Bronchial epithelial cell (primary cell): ENCODE data around the gene SCGB3A1. TPM values are rescaled to one million over a fixed set of nuclear protein-coding genes. Genes with fewer than 3 reads are reported as not detected.

Experiments
- DNase-seq: peaks from one replicate; pipeline ENCODE4 v3.0.0-alpha.2; 2010; ENCODE audit warnings: low read depth
- FAIRE-seq: peaks from 2 replicates; lab custom pipeline; 2011; peaks lifted over from hg19 to GRCh38; lab: Jason Lieb, UNC
- H3K27me3 ChIP-seq: 2 replicates; pipeline ENCODE4 v1.5.1; 2011; ENCODE audit warnings: low read length; ENCODE audit not compliant: control insufficient read depth, insufficient read depth
- H3K36me3 ChIP-seq: 2 replicates; pipeline ENCODE4 v1.5.1; 2011; ENCODE audit warnings: low read length; ENCODE audit not compliant: control insufficient read depth, insufficient read depth
- H3K4me3 ChIP-seq: 2 replicates; pipeline ENCODE4 v1.5.1; 2011; ENCODE audit warnings: mild to moderate bottlenecking, low read depth, low read length, control low read depth
- total RNA-seq: library from RNA; depleted of rRNA; stranded (reverse); fragments of >200 nt; gene quantifications from 2 replicates; pipeline ENCODE4 v1.2.1, GENCODE V29; 2014
- TF ChIP-seq, protein P1 (sequence below): IDR thresholded peaks from 2 replicates; pipeline ENCODE4 v1.5.1; 2011; ENCODE audit warnings: mild to moderate bottlenecking, moderate library complexity, low read length, control low read depth, inconsistent platforms; ENCODE audit not compliant: insufficient read depth, severe bottlenecking

SCGB3A1 gene
- total RNA-seq, 1 donor from 2014 or later = not detected

DNA sequence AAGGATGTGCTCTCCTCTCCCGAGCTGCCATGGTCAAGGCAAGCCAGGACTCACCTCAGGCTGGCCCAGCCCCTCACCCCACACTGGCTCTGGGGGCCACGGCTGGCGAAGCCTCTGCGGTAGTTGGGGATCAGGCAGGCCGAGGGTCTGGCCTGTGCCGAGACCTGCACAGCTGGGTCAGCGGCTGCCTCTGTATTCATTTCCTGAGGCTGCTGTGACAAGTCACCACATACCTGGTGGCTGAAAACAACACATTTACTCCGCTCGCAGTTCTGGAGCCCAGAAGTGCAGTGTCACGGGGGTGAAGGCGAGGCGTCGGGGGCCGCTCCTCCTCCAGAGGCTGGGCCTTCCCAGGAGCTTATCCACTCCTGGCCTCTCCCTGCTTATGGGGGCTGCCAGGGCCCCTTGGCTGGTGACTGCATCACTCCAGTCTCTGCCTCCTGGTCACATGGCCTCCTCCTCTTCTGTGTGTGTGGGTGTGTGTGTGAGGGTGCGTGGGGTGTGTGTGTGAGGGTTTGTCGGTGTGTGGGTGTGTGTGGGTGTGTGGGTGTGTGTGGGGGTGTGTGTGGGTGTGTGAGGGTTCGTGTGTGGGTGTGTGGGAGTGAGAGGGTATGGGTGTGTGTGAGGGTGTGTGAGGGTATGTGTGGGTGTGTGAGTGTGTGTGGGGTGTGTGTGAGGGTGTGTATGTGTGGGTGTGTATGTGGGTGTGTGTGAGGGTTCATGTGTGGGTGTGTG, 3.2 kb upstream of the SCGB3A1 start:
- Histone ChIP-seq H3K4me3 (no peak overlapping the region), H3K27me3 (peaks cover 10% of the 10 kb centered on the region), H3K36me3 (no peaks in the 10 kb centered on the region)
- TF ChIP-seq, protein P1, sequence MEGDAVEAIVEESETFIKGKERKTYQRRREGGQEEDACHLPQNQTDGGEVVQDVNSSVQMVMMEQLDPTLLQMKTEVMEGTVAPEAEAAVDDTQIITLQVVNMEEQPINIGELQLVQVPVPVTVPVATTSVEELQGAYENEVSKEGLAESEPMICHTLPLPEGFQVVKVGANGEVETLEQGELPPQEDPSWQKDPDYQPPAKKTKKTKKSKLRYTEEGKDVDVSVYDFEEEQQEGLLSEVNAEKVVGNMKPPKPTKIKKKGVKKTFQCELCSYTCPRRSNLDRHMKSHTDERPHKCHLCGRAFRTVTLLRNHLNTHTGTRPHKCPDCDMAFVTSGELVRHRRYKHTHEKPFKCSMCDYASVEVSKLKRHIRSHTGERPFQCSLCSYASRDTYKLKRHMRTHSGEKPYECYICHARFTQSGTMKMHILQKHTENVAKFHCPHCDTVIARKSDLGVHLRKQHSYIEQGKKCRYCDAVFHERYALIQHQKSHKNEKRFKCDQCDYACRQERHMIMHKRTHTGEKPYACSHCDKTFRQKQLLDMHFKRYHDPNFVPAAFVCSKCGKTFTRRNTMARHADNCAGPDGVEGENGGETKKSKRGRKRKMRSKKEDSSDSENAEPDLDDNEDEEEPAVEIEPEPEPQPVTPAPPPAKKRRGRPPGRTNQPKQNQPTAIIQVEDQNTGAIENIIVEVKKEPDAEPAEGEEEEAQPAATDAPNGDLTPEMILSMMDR = no peak
- no peak for DNase-seq
- no peak for FAIRE-seq

DNA sequence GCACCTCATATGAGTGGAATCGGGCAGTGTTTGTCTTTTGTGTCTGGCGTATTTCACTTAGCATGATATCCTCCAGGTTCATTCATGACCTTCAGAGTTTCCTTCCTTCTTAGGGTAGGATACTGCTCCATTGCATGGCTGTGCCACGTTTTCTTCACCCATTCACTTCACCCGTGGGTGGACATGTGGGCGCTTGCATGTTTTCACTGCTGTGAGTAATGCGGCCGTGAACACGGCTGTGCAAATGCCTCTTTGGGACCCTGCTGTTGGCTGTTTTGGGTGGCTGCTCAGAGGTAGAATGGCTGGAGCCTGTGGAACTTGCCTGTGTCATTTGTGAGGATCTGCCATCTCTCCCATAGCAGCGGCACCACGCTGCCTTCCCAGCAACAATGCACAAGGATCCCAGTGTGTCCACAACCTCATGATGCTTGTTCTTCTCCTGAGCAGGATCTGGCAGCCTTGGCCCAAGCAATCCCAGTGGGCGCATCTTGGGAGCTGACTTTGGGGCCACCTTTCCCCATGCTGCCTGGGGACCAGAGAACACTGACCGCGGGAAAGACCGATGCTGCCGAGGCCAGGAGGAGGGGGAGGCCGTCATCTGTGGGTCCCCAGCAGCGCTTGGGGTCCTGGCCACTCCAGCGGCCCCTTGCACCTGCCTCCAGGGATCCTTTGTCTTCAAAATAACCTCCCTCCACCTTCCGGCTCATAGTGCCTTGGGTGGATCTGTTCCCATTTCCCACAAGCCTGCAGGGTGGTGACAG, 2.3 kb upstream of the SCGB3A1 start:
- Histone ChIP-seq H3K36me3 (no peaks in the 10 kb centered on the region), H3K4me3 (no peak overlapping the region), H3K27me3 (peaks cover 10% of the 10 kb centered on the region)
- TF ChIP-seq, protein P1 = no peak
- FAIRE-seq (no peak), DNase-seq (no peak)

DNA sequence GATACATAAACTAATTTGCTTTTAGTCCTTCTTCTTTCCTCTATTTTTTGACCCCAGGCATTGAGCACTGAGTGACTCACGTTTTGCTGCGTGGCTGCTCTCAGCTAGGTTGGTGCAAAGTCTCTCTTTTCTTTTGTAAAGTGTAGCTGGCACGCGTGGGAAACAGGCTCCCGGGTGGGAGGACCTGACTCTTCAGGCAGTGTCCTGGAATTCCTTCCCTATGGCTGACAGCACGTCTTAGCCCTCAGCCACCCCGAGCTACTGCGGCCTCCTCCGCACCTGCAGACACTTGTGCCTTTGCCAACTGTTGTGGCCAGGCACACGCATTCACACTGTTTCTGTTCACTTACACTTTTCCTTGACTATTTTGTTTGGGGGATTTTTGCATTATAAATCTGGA, 877 bp upstream of the SCGB3A1 start:
- TF ChIP-seq, protein P1 = no peak
- no peak for FAIRE-seq
- Histone ChIP-seq H3K4me3 (no peak overlapping the region), H3K27me3 (peaks cover 10% of the 10 kb centered on the region), H3K36me3 (no peaks in the 10 kb centered on the region)
- no peak for DNase-seq

DNA sequence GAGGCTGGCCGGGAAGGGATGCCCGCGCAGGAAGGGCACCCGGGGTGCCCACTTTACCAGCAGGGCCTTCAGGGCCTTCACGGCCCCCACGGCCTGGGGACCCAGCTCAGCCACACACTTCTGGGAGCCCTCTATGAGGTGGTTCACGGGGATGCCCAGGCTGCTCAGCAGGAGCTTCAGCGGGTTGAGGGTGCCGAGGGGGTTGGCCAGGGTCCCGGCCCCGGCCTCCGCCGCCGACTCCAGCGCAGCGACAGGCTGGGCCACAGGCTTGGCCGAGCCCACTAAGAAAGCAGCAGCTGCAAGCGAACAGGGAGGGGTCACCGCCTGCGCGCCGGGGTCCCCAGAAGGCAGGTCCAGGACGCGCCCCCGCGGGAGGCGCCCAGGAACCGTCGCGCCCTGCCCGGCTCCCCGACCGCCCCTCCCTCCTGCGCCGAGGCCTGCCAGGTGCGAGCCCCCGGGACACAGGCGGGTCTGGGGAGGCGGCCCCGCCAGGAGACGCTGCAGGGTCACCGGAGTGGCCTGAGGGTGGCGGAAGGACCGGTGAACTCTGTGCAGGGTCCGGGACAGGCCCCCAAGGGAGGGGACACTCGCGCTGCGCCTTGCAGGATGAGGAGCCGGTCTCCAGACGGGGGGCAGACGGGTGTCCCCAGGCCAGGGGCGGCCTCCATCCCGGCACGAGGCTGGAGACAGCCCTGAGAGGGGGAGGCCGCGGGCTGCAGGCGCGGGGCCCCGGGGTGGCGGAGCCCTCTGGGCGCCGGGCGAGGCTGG, 572 bp downstream of the SCGB3A1 start:
- Histone ChIP-seq H3K36me3 (no peaks in the 10 kb centered on the region), H3K4me3 (no peak overlapping the region), H3K27me3 (peaks cover 10% of the 10 kb centered on the region)
- FAIRE-seq = no peak
- no peak for DNase-seq
- TF ChIP-seq, protein P1 = no peak

DNA sequence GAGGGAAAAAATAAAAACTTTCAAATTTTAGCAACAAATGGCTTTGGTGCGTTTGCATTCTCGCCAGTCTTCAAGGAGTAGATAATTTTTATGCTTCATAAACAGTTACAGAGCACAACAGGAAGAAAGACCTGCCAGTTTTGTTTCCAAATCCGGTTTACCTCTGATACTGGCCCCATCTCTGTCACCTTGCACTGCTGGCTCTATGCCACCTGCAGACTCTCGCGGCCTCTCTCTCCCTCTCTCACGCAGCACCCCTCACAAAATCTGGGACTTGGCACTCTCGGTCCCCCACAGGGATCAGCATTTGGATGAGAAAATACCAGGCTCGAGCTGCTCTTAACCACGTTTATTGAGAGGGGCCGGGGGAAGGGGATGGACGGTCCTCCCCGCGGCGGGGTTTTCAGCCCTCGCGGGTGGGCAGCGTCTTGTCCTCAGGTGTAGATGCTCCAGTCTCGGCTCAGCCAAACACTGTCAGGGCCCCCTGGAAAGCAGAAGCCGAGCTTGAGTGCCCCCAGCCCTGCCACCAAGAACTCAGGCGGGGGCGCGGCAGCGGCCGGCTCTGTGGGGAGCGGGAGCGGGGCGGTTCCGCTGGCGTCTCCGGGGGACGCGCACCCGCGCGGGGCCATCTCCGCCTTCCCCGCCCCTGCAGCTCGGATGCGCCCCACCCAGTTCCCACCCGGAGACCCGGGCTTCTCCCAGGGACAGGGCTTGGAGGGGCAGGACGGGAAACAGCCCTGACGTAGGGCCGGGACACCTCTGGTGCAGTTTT, 1.3 kb downstream of the SCGB3A1 start:
- FAIRE-seq (no peak), DNase-seq (no peak)
- Histone ChIP-seq H3K4me3 (no peak overlapping the region), H3K36me3 (no peaks in the 10 kb centered on the region), H3K27me3 (peaks cover 10% of the 10 kb centered on the region)
- TF ChIP-seq, protein P1 = no peak
